RWPE1 (cell line): Measurements from ENCODE around the gene CA5B.

ENCODE experiments used
- CTCF ChIA-PET: fragments of 350-600 bp; sonication (Branson Sonifier 250); formaldehyde crosslinking; extraction: SDS; loops from one replicate; lab custom pipeline; 2021; lab: Yijun Ruan, JAX
- POLR2A ChIA-PET: fragments of 400-600 bp; formaldehyde crosslinking; extraction: SDS; loops from one replicate; lab custom pipeline; 2020; ENCODE audit warnings: antibody characterized with exemption; ENCODE audit not compliant: low non-redundant PET; lab: Yijun Ruan, JAX
- DNase-seq: peaks from one replicate; pipeline ENCODE4 v3.0.0; 2012; ENCODE audit warnings: low spot score
- H3K27ac ChIP-seq: fragments of 450-650 bp; 2 replicates; pipeline ENCODE4 v1.5.1; 2017
- CTCF ChIP-seq: fragments of 450-650 bp; conservative IDR thresholded peaks from 2 replicates; pipeline ENCODE4 v1.5.1; 2017; ENCODE audit warnings: low read depth, mild to moderate bottlenecking

CA5B gene

GRCh38 chrX:15761564-15762191, 23.6 kb downstream of the CA5B start:
- TF ChIP-seq CTCF: peak; percentile 66
- peak; percentile 19 for DNase-seq
- no peak overlapping the region for H3K27ac ChIP-seq
- CTCF ChIA-PET: no interaction called here
- POLR2A ChIA-PET: no interaction called here

- DNase-seq: no peak
- no peak for TF ChIP-seq CTCF
- CTCF ChIA-PET: interaction anchor here (0.6 to 0.7 kb wide), 2 partner anchors 24 to 34 kb away, joined by 5 to 6 read pairs; no protein-coding TSS in a partner anchor
- H3K27ac ChIP-seq: no peak overlapping the region
- POLR2A ChIA-PET: no interaction called here
Observed at GRCh38 chrX:15769300-15769954, 31.4 kb downstream of the CA5B start.

GRCh38 chrX:15781961-15782699, 44.1 kb downstream of the CA5B start:
- ChIA-PET POLR2A (no interaction called here), CTCF (interaction anchor here (0.7 kb wide), 1 partner anchor 899 kb away, joined by 4 read pairs; no protein-coding TSS in a partner anchor)
- DNase-seq: no peak
- H3K27ac ChIP-seq: no peak overlapping the region
- TF ChIP-seq CTCF: no peak

GRCh38 chrX:15785176-15785750, 47.2 kb downstream of the CA5B start:
- no peak for DNase-seq
- no peak overlapping the region for H3K27ac ChIP-seq
- CTCF ChIA-PET: no interaction called here
- POLR2A ChIA-PET: no interaction called here
- TF ChIP-seq CTCF: no peak

GRCh38 chrX:15786915-15787314, 48.8 kb downstream of the CA5B start:
- ChIA-PET CTCF (no interaction called here), POLR2A (no interaction called here)
- no peak for DNase-seq
- H3K27ac ChIP-seq: no peak overlapping the region
- no peak for TF ChIP-seq CTCF
